Lower leg skin (tissue), 3 donors: ENCODE measurements around the gene NCOA1.

ENCODE experiments used
- CTCF ChIP-seq, 3 donors: fragments of 450-650 bp; IDR thresholded peaks; one replicate each; pipeline ENCODE4 v1.5.1; 2016; ENCODE audit warnings: antibody characterized with exemption in 3 of 3, mild to moderate bottlenecking in 3 of 3, moderate library complexity in 2 of 3
- POLR2A ChIP-seq, 2 donors: fragments of 450-650 bp; IDR thresholded peaks; one replicate each; pipeline ENCODE4 v1.6.1; 2016 to 2017; ENCODE audit warnings: antibody characterized with exemption in 2 of 2, mild to moderate bottlenecking in 1 of 2, moderate library complexity in 1 of 2

GRCh38 chr2:24707143-24707542 lies 216.1 kb downstream of the NCOA1 start:
- TF ChIP-seq CTCF (IDR thresholded peaks at IDR 0.05) (no peak), POLR2A (IDR thresholded peaks at IDR 0.05) (no peak)
